NCI-H82 treated with DMSO at 0.1 percent for 48 hours (cell line): ENCODE measurements around the gene NEAT1.

Experiments used
- DNase-seq: peaks from one replicate; lab custom pipeline; 2025; ENCODE audit not compliant: unreplicated experiment; lab: John Stamatoyannopoulos, UW

NEAT1 gene

DNA sequence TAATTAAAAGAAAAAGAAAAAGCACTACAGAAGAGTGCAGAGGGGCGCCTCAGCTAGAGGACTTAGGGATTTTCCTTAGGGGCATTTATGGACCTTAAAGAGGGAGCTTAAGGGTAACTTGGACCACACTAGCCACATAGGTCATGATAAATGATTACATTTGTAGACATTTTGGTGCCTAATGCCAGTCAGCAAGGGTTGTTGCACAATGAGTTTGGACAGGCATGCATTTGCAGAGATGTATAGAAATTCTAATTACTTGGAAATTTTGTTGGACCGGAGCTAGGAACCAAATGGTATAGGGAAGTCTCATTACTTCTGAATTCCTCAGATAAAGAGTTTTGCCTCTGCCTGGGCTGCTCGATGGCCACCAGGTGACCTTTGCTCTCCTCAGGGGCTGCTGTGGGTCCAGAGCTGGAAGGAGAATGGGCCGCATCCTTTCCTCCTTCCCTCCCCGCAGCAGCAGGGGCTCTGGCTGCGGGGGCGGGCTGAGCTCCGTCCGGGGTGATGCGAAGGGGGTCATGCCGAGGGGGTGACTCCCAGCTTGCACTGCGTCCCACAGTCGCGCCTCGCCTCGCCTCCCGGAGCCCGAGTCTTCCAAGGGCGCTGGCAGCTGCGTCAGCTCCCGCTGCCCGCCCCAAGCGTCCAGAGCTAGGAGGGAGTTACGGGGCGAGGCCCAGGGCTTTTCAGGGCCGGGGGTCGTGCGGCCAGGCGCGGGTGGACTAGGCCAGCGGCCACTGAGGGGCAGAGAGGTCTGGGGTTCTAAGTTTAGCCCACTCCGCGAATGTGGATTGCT, 56.0 kb downstream of the NEAT1 start:
- DNase-seq: no peak

- peak; percentile 51 for DNase-seq
Observed at GRCh38 chr11:65479184-65480145, 56.9 kb downstream of the NEAT1 start.

GRCh38 chr11:65482306-65482850, 59.8 kb downstream of the NEAT1 start:
- DNase-seq: no peak

- DNase-seq: no peak
Observed at GRCh38 chr11:65485920-65486219, 63.3 kb downstream of the NEAT1 start.

DNA sequence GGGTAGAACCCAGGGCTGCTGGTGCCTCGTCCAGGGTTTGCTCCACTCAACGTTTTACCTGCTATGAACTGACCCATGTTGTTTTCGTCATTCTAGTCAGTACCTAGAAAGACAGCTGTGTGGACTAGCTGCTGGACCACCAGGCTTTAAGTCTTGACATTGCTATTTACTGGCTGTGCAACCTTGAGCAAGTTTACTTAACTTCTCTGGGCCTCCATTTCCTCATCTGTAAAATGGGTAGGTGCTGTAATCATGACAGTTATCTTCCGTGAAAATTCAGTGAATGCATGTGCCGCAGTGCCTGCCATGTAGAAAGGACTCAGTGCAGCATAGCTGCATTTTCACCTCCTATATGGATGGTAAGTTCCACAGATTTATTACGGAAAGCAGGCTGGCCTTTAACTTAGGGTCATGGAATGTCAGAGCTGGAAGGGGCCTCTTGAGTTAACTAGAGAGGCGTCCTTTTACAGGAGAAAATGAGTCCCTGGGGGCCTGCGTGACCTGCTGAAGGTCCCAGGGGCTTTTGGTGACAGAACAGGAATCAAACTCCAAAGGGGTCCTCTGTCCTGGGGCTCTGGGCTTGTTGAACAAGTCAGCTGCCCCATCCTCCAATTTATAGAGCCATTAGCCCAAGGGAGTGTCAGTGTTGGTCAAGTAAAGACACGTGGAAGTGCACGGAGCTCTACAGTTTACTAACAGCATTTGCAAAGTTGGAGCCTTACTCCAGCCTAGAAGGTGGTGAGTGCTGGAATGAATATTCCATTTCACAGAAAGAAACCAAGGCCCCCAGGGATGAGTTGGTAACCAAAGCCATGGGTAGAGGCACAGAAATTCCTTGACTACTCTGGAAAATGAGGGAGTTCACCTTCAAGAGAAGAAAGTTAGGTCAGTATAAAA, 64.2 kb downstream of the NEAT1 start:
- no peak for DNase-seq

DNA sequence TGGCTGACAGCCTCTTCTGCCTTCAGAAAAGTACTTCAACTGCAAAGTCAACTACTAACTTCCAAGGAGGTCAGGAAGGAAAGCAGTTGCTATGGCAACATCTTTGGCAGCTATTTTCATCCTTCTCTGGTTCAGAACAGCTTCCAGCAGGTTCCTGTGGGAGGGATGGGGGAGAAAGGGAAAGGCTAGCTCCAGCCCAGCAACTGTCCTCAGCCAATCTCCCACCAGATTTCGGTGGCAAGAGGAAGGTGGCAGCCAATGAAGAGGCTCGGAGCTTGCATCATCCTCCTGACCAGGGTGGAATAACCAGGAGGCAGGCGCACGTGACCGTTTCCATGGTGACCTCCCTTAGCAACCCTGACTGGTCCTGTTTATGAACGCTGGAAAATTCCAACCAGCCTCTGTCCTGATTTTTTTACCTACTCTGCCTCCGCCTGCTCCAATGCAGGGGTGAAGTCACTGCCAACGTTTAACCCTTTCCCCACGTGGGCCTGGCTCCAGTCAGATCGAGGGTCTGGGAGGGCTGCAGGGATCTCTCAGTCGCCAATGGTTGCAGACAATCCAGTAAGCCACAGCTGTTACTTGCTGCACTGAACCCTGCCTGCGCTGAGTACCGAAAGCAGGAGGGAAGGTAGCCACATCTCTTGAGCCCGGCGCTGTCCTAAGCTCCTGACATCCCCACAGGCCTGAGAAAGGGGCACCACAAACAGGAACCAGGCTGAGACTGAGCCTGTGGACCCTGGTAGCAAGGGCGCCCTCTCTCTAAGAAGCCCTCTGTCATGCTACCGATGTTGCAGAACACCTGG, 65.1 kb downstream of the NEAT1 start:
- DNase-seq: peak; percentile 92

GRCh38 chr11:65488273-65489034, 65.9 kb downstream of the NEAT1 start:
- DNase-seq: no peak

DNA sequence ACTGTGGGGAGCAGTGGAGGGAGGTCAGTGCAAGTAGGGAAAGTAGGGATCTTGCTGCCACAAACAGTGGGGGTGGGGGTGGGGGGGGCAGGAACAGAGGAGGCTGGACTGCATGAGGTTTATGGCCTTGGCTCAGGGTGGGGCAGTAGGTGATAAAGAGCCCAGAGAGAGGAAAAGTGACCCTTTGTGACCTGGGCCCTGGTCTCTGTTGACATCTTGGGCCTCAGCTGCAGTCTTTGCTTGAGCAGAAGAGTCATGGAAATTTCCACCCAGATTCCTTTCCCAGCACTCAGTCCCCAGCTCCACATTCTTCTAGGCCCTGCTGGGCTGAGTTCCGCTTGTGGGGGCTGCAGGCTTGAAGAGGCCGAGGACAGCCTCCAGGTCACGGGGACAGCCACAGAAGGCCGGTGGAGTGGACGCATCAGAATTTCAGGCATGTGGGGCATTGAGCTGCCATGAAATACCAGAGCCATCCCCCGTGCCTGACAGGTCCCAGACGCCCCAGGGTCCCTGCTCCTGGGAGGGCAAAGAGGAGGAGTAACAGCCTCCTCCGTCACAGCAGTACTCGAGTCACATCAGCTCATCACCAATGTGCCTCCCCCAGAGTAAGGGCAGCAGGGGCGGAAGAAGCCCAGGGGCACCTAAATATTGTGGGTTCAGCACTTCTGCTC, 66.6 kb downstream of the NEAT1 start:
- DNase-seq: no peak

- DNase-seq: no peak
Observed at GRCh38 chr11:65489706-65490320, 67.2 kb downstream of the NEAT1 start.

GRCh38 chr11:65491163-65491465, 68.5 kb downstream of the NEAT1 start:
- DNase-seq: no peak

- DNase-seq: no peak
Observed at GRCh38 chr11:65491614-65492386, 69.2 kb downstream of the NEAT1 start.

DNA sequence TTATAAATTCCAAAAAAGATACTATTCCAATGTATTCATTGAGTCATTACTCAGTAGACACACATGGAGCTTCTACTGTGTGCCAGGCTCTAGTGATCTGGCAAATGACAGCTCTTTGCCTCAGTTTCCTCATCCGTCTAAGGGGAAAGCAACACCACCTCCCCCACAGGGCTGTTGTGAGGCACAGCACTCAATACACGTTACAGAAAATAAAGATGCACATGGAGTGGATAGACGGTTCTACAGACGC, 69.7 kb downstream of the NEAT1 start:
- DNase-seq: no peak

DNA sequence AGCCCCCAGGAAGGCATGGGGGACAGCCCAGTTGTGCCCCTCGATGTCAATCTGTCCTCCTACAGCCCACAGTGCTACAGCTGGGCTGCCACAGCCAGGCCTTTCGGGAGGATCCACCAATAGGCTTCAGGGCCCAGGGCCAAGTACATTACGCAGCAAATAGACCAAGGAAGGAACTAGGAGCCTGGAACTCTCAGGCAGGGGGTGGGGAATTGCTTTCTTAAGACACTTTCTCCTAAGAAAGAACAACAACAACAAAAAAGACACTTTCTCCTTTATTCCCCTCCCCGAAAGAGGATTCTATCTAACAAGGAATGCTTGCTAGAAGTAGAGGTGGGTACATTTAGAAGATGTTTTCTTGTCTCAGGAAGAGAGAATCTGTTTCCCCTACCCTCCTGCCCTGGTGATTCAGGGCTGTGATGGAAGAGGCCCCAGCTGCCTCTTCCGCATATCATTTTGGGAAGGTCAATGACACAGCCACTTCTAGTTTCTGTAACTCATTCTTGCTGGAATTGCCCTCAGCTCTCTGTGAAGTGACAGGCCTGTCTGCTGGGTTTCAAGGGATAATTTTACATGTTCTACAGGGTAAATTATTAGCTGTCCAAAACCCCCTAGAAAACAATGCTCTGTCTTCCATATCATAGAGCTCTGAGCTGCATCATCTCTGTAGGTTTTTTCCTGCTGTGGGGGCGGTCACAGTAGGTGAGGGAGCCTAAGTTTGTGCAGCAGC, 70.2 kb downstream of the NEAT1 start:
- DNase-seq: no peak

DNA sequence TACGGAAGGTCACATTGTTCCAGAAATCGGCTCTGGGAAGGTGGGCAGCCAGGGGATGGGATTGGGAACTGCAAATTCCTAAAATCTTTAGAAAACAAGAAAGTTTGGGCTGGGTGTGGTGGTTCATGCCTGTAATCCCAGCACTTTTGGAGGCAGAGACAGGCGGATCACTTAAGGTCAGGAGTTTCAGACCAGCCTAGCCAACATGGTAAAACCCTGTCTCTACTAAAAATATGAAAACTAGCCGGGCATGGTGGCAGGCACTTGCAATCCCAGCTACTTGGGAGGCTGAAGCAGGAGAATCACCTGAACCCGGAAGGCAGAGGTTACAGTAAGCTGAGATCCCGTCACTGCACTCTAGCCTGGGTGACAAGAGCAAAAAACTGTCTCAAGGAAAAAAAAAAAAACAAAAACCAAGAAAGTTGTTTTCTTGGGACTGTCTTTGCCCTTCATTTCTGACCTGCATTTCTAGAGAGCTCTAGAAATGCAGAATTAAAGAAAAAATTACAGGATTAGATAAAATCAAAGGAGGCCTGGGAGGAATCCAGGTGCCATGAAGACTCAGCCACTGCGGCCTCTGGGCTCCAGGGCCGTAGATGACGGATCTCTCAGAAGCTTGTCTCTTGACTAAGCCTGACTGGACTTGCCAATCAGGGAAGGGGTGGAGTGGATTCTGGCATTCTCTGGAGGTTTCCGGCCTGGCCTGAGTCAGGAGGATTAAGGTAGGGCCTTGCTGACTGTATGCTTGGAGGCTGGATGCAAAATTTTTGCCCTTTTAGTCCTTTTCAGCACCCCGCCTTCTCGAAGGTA, 71.0 kb downstream of the NEAT1 start:
- DNase-seq: no peak
